Stimulated activated CD8-positive, alpha-beta memory T cell treated with anti-CD3 and anti-CD28 coated beads, Interleukin-4, amount 100 ng/mL, for 4 hours (primary cell): ENCODE measurements around the gene RXFP4.
A peak's percentile ranks its signal among the peaks of the same experiment; 100 is the strongest.
"Not testable (repeated sequence)": the region's sequence is repeated elsewhere in the genome, so short reads cannot be mapped to it uniquely, and the experiment has no call there.

ENCODE experiments used
- DNase-seq, 2 donors: peaks; one replicate each; pipeline ENCODE4 v3.0.0-alpha.2; 2020; ENCODE audit warnings: low read depth in 2 of 2, low spot score in 1 of 2

RXFP4 gene, protein sequence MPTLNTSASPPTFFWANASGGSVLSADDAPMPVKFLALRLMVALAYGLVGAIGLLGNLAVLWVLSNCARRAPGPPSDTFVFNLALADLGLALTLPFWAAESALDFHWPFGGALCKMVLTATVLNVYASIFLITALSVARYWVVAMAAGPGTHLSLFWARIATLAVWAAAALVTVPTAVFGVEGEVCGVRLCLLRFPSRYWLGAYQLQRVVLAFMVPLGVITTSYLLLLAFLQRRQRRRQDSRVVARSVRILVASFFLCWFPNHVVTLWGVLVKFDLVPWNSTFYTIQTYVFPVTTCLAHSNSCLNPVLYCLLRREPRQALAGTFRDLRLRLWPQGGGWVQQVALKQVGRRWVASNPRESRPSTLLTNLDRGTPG

DNA sequence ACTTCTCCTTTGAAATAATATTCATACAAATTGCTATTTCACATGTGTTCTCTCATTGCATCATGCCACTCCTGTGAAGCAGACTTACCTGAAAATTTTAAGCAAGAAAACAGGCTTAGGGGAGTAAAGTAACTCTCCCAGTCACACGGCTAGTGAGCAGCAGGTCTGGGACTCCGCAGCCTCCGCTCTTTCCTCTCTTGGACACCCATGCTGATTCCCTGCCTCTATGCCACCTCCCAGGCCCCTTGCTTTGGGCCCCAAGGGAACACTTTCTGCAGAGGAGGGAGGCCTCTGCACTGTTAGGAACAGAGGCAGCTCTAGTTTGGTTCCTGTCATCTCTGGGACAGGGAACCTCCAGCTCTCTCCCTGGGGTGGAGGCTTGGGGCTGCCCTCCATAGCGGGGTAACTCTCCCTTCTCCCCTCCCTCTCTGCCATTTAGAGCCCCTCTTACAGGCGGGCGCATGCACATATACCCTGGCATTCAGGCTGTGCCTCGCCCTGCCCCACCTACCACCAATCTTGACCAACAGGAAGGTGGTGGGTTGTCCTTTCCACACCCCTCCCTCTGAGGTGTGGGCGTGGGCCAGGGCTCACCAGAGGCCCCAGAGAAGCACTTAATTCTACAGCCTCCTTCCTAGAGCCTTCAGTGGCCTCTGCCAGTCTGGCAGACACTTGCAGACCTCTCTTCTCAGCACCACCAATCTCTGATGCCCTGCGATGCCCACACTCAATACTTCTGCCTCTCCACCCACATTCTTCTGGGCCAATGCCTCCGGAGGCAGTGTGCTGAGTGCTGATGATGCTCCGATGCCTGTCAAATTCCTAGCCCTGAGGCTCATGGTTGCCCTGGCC lies at the start of gene RXFP4:
TSS of gene RXFP4 (plus strand) at position 646 of the 852 bp plus-strand sequence. CDS start at position 718, 72 bp downstream.
- no peak for DNase-seq

DNA sequence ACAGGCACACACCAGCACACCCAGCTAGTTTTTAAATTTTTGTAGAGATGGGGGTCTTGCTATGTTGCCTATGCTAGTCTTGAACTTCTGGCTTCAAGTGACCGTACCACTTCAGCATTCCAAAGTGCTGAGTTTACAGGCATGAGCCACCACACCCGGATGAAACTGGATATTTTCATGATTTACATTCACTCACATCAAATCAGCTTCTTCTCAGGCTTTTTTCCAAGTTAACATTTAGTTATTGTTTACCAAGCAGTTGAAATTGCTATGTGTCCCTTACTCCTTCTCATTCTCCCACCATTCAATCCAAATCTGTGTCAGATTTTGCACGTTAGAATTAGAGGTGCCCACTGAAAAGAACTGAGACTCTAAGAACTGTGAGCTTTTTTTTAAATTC lies 48.6 kb upstream of the RXFP4 start:
- no peak for DNase-seq

DNA sequence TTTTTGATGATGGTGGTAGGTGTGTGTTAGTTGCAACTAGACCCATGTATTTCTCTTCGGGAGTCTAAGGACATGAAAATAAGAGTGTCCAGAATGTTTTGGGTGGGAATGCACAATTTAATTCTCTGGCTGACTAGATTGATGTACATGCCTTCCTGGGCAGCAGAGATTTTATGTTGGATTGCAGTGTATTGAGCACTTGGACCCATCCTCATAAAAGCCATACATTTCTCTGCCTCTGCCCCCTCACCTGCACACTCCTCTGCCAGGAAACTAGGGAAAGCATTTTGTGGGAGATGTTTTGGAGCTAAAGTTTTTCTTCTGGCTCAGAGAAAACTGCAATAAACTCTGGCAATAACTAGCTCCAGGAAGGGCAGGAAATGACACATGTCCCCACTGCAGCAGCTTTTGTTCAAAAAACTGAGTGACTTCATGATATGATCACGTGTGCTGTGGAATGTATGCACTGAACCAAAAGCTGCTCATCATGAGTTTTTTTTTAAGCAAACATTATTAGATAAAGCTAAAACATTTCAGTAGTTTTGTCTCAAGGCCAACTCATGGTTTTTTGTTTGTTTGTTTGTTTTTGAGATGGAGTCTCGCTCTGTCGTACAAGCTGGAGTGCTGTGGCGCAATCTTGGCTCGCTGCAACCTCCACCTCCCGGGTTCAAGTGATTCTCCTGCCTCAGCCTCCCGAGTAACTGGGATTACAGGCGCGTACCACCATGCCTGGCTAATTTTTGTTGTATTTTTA lies 47.9 kb upstream of the RXFP4 start:
- DNase-seq = no peak

DNA sequence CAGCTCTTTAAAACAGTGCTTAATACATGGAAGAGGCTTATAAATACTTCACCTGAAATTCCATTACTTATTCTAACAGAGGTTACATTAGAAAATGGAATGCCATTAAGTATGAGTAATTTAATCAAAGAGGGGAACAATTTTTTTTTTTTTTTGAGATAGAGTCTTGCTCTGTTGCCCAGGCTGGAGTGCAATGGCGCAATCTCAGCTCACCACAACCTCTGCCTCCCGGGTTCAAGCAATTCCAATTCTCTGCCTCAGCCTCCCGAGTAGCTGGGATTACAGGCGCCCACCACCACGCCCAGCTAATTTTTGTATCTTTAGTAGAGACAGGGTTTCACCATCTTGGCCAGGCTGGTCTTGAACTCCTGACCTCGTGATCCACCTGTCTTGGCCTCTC lies 45.8 kb upstream of the RXFP4 start:
- DNase-seq = not testable (repeated sequence)

DNA sequence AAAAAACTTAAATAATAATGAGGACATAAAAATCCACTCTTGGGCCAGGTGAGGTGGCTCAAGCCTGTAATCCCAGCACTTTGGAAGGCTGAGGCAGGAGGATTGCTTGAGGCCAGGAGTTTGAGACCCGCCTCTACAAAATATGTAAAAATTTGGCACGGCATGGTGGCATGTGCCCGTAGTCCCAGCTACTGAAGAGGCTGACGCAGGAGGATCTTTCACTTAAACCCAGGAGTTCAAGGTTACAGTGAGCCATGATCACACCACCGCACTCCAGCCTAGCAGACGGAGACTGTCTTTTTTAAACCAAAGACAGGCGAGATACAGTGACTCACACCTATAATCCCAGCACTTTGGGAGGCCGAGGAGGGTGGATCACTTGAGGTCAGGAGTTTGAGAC lies 45.0 kb upstream of the RXFP4 start:
- not testable (repeated sequence) for DNase-seq

DNA sequence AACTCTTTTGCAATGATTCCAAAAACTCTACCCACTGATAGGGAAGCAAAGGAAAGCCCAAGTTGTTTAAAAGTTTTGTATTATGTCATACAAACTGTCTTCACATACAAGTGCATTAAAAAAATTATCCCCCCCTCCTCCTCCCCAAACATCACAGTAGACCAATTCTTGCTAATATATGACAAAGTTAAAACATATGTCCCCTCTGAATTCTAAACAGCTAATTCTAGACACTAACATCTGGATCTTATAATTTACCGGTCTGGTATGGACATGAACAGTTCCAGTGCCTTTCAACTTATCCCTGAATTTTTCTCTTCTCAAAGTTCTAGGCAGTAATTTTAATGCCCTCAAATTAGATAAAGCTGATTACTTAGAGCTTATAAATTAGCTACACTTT lies 43.7 kb upstream of the RXFP4 start:
- no peak for DNase-seq

DNA sequence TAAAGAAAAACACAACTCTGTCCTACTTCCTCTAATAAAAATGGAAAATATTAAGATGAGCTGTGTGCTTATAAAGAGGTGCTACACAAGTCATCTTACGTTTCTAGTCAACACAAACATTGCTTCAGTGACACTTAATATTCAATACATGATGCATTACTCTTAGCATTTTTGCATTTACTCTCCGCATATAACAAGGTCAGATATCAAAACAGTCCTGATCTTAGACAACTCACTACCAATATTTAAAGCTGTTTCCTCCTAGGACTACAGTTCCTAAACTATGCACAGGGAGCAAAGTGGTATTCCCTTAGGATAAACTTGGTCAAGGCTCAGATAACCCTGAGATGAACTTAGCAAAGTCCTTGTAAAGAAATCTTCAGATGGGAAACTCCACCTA lies 42.5 kb upstream of the RXFP4 start:
- DNase-seq = no peak

DNA sequence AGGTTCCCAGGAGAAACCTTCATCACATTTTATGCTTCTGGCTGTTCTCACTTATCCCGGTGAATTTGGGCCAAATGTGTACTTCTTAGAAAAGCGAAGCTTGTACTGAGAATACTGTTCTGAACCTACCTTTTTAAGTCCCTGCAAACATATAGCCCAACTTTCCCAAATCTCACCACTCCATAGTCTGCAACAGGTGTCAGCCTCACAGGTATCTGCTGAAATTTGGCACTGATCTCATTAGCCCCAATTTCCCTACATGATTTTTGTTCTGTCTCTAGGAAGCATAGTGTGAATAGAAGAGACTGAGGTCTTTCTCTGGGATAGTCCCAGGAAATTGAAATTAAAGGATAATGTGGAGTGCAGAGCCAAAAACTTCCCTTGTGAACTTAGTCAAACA lies 41.8 kb upstream of the RXFP4 start:
- DNase-seq = no peak

DNA sequence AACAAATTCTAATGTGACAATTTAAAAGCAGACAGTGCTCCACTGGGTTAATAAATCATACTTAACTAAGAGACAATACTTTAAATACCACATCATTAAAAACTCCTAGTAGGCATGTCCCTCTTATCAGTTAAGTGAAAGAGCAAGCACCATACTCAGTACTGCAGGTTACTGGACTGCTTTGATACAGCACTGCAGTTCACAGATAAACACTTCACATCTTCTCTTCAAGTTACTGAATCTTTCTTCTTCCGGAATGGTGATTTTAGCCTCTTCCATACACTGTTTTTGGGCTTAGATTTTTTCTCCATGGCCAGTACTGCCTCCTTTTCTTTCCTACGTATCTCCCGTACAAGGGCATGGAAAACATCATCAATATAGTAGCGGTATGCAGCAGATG lies 41.3 kb upstream of the RXFP4 start:
- no peak for DNase-seq

DNA sequence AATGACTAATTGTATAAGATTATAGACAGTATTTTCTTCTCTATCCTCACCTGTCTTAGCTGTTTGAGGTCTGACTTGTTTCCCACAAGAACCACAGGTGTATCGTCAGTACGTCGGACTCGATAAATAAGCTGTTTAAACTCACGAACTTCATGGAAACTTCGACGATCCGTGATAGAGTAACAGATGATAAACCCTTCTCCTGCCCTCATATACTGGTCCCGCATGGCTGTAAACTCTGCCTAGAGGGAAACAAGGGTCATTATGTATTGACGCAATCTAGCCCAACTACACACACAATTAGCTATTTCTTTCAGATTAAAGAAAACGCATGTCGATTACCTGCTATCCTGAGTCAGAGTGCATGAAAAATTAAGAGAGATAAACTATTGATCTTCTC lies 37.2 kb upstream of the RXFP4 start:
- no peak for DNase-seq

DNA sequence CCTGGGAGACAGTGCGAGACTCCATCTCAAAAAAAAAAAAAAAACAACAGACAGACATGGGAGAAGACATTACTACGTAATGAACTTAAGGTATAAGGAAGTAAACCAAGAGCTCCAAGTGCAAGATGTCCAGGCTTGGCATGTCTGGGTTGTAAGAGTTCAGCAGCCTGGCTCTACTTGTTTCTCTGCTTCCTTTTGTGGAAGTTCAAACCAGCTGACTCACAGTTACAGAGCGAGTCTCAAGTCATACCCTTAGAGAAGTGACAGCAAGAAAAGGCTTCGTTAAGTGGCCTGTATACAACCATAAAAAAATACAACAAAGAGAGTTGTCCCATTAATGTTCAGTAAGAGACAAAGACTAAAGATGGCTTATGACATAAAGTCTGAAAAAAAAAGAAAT lies 31.5 kb upstream of the RXFP4 start:
- DNase-seq = no peak

DNA sequence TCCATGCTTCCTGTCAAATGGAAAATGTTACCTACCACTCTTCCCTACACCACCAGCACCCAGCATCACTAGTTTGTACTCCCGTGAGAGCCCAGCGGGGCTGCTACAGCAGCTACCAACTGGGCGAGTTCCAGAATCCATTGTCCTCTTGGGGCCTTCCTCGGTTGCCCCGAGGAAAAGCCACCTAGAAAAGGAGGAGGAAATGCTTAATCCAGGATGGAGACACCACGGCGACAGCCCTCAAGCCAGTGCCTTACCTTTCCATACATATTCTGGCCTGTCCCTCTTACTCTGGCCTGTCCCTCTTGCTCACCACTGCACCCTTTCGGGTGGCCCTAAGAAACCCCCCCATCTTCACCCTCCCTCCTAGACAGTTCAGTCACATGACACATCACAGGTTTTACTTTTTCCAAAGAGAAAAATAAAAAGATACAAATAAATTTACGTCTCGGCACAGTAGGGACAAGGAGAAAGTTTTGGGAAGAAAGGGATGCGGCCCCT lies 30.8 kb upstream of the RXFP4 start:
- DNase-seq = no peak

DNA sequence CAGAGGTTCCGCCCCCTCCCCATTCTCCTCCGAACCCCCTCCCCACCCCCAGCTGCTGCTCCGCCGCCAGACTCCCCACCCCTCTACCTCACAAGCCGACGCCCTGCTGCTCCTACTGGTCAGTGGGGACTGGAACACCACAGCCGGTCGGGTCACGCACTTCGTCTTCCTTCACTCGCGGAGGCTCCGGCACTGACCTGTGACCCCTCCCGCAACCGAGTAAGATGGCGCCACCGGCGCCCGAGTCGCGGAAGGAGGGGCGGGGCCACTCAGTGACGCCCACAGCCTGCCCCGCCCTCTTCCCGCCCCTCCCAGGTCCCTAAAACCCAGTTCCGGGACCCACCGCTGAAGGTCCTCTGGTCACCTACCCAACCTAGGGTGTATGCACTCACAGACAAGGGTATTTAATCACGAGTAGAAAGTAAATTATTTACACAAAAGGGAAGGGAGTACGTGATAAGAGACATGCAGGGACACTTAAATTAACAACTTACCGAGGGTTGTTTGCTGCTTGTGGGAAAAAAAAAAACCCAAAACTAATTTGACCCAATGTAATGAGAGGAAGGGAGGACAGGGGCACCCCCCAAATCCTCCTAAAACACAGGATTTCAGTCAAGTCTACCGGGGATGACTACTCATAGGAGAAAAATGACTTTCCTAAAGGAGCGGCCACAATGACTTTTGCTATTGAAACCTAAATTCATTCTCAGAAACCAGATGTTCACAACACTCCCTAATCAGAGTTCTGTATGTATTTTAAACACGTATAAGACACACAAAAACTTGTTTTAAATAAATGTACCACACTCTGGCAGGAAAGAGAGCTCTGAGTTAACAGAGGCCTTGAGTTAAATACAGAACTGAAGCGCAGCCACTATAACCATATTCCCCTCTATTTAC lies 30.0 kb upstream of the RXFP4 start, which contains the start of gene RIT1:
TSS of gene RIT1 (minus strand) at position 194 of the 900 bp plus-strand sequence. CDS start 588 bp downstream, outside the sequence.
- DNase-seq = peak; percentile 57 to 67

DNA sequence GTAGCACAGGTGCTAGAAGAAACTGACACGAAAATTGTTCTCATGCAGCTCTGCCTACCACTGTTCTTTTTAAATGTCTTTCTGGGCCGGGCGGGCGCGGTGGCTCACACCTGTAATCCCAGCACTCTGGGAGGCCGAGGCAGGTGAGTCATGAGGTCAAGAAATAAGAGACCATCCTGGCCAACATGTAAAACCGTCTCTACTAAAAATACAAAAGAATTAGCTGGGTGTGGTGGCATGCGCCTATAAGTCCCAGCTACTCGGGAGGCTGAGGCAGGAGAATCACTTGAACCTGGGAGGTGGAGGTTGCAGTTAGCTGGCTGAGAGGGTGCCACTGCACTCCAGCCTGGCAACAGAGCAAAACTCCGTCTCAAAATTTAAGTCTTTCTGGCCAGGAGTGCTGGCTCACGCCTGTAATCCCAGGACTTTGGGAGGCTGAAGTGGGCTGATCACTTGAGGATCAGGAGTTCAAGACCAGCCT lies 29.3 kb upstream of the RXFP4 start:
- DNase-seq = no peak

DNA sequence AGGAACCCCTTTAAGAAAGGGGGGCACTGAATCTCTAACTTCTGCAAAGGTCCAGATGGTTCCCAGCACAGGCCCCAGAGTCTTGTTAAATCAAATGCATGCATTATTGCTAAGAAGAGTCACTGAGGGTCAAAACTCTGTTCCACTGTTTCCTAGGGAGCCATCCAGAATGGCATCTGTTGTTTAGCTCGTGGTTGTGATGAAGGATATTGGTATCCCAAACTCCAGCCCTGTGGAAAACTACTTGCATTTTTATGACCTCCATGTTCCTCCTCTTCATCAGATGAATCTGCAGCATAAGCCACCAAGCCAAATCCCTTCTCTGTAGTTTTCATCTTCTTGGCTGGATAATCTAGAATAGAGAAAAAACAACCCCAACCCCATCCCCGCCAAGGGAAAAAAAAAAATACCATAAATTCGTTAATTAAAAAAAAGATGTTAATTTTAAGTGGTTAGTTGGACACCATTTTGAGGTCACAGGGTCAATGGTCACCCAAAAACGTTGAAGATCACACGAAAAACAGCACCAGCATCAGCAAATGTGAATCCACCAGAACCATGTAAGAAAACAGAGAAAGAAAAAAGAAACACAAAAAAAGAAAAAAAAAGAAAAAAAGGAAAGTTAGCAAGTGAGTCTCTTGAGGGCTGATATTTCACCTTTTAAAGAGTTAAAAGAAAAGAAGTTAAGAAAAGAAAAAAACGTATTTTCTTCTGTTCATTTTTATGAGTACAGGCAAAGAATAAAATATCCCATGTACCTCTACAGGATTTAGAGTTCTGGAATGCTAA lies 27.3 kb upstream of the RXFP4 start:
- DNase-seq = no peak

DNA sequence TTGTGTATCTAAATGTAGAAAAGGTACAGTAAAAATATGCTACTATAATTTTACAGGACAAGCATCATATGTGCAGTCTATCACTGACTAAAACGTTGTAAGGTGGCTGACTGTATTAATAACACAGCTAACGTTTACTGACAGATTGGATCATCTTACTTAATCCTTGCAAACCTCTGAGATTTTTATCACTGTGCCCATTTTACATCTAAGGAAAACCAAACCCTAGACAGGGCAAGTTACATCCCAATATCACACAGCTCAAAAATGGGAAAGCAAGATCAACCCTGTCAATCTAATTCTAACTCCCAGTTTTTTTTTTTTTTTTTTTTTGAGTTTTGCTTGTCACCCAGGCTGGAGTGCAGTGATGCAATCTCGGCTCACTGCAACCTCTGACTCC lies 22.8 kb upstream of the RXFP4 start:
- no peak for DNase-seq

DNA sequence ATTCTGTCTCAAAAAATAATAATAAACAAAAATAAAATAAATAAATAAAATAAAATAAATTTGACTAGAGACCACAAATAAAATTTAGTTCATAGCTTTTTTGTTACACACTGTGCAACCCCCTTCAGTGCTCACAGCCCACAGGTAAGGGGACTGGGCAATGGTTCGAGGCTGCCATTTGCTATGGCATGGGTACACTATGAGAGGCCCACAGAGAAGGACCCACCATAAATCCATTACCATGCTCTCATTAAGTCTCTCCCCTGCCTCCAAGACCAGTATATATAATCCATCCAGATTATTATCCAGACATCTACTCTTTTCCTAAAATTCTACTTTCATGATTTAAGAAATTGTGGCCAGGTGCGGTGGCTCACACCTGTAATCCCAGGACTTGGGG lies 21.6 kb upstream of the RXFP4 start:
- no peak for DNase-seq

DNA sequence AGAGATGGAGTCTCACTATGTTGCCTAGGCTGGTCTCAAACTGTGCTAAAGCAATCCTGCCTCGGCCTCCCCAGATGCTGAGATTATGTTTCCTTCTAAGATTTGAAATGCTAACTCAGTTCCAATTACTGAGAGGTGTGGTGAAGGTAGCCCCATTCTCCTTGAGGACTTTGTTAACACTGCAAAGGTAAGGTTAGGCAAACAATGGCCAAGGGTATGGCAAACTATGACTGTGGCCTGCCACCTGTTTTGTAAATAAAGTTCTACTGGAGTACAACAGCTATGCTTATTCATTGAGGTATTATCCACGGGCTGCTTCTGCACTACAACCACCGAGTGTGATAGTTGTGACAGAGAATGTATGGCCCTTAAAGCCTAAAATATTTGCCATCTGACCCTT lies 20.7 kb upstream of the RXFP4 start:
- DNase-seq = no peak

DNA sequence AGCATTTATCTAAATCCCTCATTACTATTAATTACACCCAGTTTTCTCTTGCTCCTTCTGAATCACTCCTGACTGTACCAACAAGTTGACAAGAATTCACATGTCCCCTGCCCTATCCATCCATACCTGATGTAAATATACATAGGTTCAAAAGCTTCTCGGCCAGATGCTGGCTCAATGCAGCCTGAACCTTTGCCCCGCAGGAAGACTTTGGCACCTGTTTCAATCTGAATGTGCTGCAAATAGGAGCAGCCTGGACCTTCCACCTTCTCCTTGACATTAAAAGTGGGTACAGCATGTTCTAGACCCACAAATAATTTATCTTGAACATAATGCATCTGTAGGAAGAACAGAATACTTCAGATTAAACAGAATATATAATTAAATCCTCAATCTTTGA lies 15.9 kb upstream of the RXFP4 start:
- DNase-seq = no peak
